GM12878 (cell line): ENCODE measurements around the gene RMND5A. TPM values are rescaled to one million over a fixed set of nuclear protein-coding genes. Genes with fewer than 3 reads are reported as not detected.

Source experiments
- ATAC-seq: fragments of 200-7000 bp; cut with Tn5 transposase; 3 replicates; pipeline ENCODE4 v1.9.1; 2020; ENCODE audit warnings: mild to moderate bottlenecking, moderate library complexity
- BruUV-seq: library from RNA; stranded (reverse); fragments of 400-500 nt; replicated peaks from 2 replicates; lab custom pipeline; 2021; lab: Mats Ljungman, UMichigan
- CTCF ChIA-PET: fragments of 300-600 bp; sonication (Branson Sonifier 250); formaldehyde crosslinking; extraction: SDS; loops from one replicate; lab custom pipeline; 2021; ENCODE audit warnings: inconsistent platforms; lab: Yijun Ruan, JAX
- POLR2A ChIA-PET: fragments of 350-600 bp; formaldehyde crosslinking; extraction: SDS; loops from one replicate; lab custom pipeline; 2021; ENCODE audit warnings: inconsistent platforms; lab: Charles Lee
- RAD21 ChIA-PET: fragments of 300-600 bp; sonication (Branson Sonifier 250); formaldehyde crosslinking; loops from one replicate; lab custom pipeline; 2023; ENCODE audit warnings: antibody characterized with exemption; ENCODE audit not compliant: unreplicated experiment; lab: Charles Lee
- SMC1A ChIA-PET: fragments of 300-600 bp; sonication (Branson Sonifier 250); formaldehyde crosslinking; loops from one replicate; lab custom pipeline; 2023; ENCODE audit not compliant: unreplicated experiment, uncharacterized antibody; lab: Charles Lee
- DNase-seq: peaks from one replicate; pipeline ENCODE4 v3.0.0-alpha.2; 2011; ENCODE audit warnings: low read depth, low spot score
- FAIRE-seq: peaks from 3 replicates; lab custom pipeline; 2011; peaks lifted over from hg19 to GRCh38; lab: Jason Lieb, UNC
- H2AFZ ChIP-seq: 2 replicates; pipeline ENCODE4 v1.6.0; 2011; ENCODE audit warnings: low read depth, low read length, control low read depth; ENCODE audit not compliant: control insufficient read depth
- H3K27ac ChIP-seq: 2 replicates; pipeline ENCODE4 v1.5.1; 2011; ENCODE audit warnings: control low read depth; ENCODE audit not compliant: control insufficient read depth, insufficient read depth
- H3K27me3 ChIP-seq, 2 experiments: replicated peaks in 1 of 2; 2 replicates each; pipeline versions ENCODE4 v1.6.0 to v1.6.1; 2011; ENCODE audit warnings: low read length in 1 of 2; ENCODE audit not compliant: control insufficient read depth in 2 of 2, insufficient read depth in 2 of 2
- H3K36me3 ChIP-seq, 2 experiments: 2 replicates each; pipeline ENCODE4 v1.5.1; 2011; ENCODE audit warnings: low read length in 1 of 2; ENCODE audit not compliant: control insufficient read depth in 2 of 2, insufficient read depth in 2 of 2
- H3K4me1 ChIP-seq: 2 replicates; pipeline ENCODE4 v1.6.1; 2011; ENCODE audit warnings: mild to moderate bottlenecking, low read length, moderate library complexity, mixed read lengths; ENCODE audit not compliant: control insufficient read depth, insufficient read depth
- H3K4me2 ChIP-seq: 2 replicates; pipeline ENCODE4 v1.6.0; 2011; ENCODE audit warnings: control low read depth; ENCODE audit not compliant: control insufficient read depth, insufficient read depth
- H3K4me3 ChIP-seq: fragments of 200-600 bp; sonication (generic); 2 replicates; pipeline ENCODE4 v1.5.1; 2016
- H3K79me2 ChIP-seq: 2 replicates; pipeline ENCODE4 v1.6.0; 2011; ENCODE audit warnings: low read length; ENCODE audit not compliant: control insufficient read depth, insufficient read depth
- H3K9ac ChIP-seq: 2 replicates; pipeline ENCODE4 v1.8.0; 2011; ENCODE audit warnings: low read length, control low read depth, mixed read lengths; ENCODE audit not compliant: control insufficient read depth, insufficient read depth
- H3K9me3 ChIP-seq: replicated peaks from 3 replicates; pipeline ENCODE4 v1.5.1; 2011; ENCODE audit warnings: mild to moderate bottlenecking, low read length; ENCODE audit not compliant: control insufficient read depth, insufficient read depth
- H4K20me1 ChIP-seq: 2 replicates; pipeline ENCODE4 v1.6.0; 2011; ENCODE audit not compliant: control insufficient read depth, insufficient read depth
- BCL11A ChIP-seq: IDR thresholded peaks from 2 replicates; pipeline ENCODE4 v1.6.1; 2011; ENCODE audit warnings: low read depth, low read length
- CBFB ChIP-seq: IDR thresholded peaks from 2 replicates; pipeline ENCODE4 v1.6.1; 2016; ENCODE audit warnings: antibody characterized with exemption, low read depth
- E2F4 ChIP-seq: IDR thresholded peaks from 2 replicates; pipeline ENCODE4 v1.6.1; 2012; ENCODE audit warnings: low read depth, low read length, improper control_type of control experiment
- HDAC2 ChIP-seq: fragments of 200-600 bp; sonication (generic); IDR thresholded peaks from 2 replicates; pipeline ENCODE4 v1.6.1; 2017
- MLLT1 ChIP-seq: fragments of 450-650 bp; IDR thresholded peaks from 2 replicates; pipeline ENCODE4 v1.6.1; 2016; ENCODE audit warnings: mild to moderate bottlenecking
- MYC ChIP-seq: IDR thresholded peaks from 2 replicates; pipeline ENCODE4 v1.6.1; 2011; ENCODE audit warnings: mild to moderate bottlenecking, low read length, moderate library complexity, inconsistent platforms; ENCODE audit not compliant: insufficient read depth, insufficient replicate concordance, insufficient read length, severe bottlenecking
- NFIC ChIP-seq: IDR thresholded peaks from 2 replicates; pipeline ENCODE4 v1.6.1; 2012; ENCODE audit warnings: low read depth, mild to moderate bottlenecking, inconsistent platforms, low read length, moderate library complexity
- NFYA ChIP-seq: IDR thresholded peaks from 2 replicates; pipeline ENCODE4 v1.6.1; 2011; ENCODE audit warnings: low read depth, mild to moderate bottlenecking, low read length, improper control_type of control experiment, borderline replicate concordance
- NFYB ChIP-seq: IDR thresholded peaks from 2 replicates; pipeline ENCODE4 v1.6.1; 2011; ENCODE audit warnings: low read depth, mild to moderate bottlenecking, low read length, improper control_type of control experiment, moderate library complexity; ENCODE audit not compliant: insufficient read depth
- POLR2AphosphoS2 ChIP-seq: IDR thresholded peaks from 2 replicates; pipeline ENCODE4 v1.6.1; 2011; ENCODE audit warnings: low read depth, mild to moderate bottlenecking, low read length, improper control_type of control experiment, moderate library complexity
- RAD21 ChIP-seq: IDR thresholded peaks from 2 replicates; pipeline ENCODE4 v1.6.1; 2011; ENCODE audit warnings: mild to moderate bottlenecking, low read depth, low read length, moderate library complexity; ENCODE audit not compliant: insufficient read depth
- TCF3 ChIP-seq: IDR thresholded peaks from 2 replicates; pipeline ENCODE4 v1.6.1; 2012; ENCODE audit warnings: low read depth, mild to moderate bottlenecking, low read length, borderline replicate concordance; ENCODE audit not compliant: insufficient read depth
- ZNF24 ChIP-seq: fragments of 450-650 bp; IDR thresholded peaks from 2 replicates; pipeline ENCODE4 v1.6.1; 2017; ENCODE audit warnings: antibody characterized with exemption, mild to moderate bottlenecking
- ZNF687 ChIP-seq: fragments of 450-650 bp; IDR thresholded peaks from 2 replicates; pipeline ENCODE4 v1.6.1; 2017; ENCODE audit warnings: mild to moderate bottlenecking, moderate library complexity
- WGBS: methylation state at CpG from one replicate; pipeline ENCODE4 v1.1.6; 2016; ENCODE audit warnings: low lambda C conversion rate; ENCODE audit not compliant: insufficient replicate concordance, insufficient coverage; ENCODE audit errors: missing lambda C conversion rate; 5-methylcytosine and 5-hydroxymethylcytosine counted together
- in situ Hi-C: fragments of 300-500 bp; cut with MboI; formaldehyde crosslinking; loops from 9 replicates; pipeline ENCODE4 v1.14.3; 2018; ENCODE audit warnings: mixed read lengths
- intact Hi-C: fragments of 100-400 bp; cut with micrococcal nuclease; formaldehyde crosslinking; loops from one replicate; pipeline ENCODE4 v1.14.2; 2022; ENCODE audit not compliant: unreplicated experiment
- polyA plus RNA-seq, 11 experiments: library from polyadenylated mRNA; depleted of rRNA in 4 of 11; unstranded in 6 of 11; stranded (reverse) in 5 of 11; fragments of >200 nt; fragmentation: Nextera tagmentation in 4 of 11; fragmentation: Illumina TruSeq in 1 of 11; extraction: Ambion mirVana in 4 of 11; extraction: Trizol in 1 of 11; gene quantifications; 1 replicate in 1 of 11; 2 replicates in 10 of 11; pipeline versions ENCODE4 v1.2.1 to v1.2.3, GENCODE V29; 2011 to 2016; ENCODE audit warnings: inconsistent platforms in 2 of 11, missing spikeins in 2 of 11, low read depth in 1 of 11
- total RNA-seq, 4 experiments: library from RNA; depleted of rRNA in 3 of 4; stranded (reverse); fragments of >200 nt in 3 of 4; fragmentation: Illumina TruSeq in 1 of 4; extraction: Trizol in 1 of 4; gene quantifications; 2 replicates each; pipeline versions ENCODE4 v1.2.1 to v1.2.3, GENCODE V29; 2013 to 2021

Gene RMND5A
- total and polyA plus RNA-seq, 10 of the 15 experiments (the other 5 are each of a cell fraction or from before 2014, with no cell fraction given) = 8.3 to 33.6 (median 23.2) TPM

GRCh38 chr2:86825036-86825692 is 105.1 kb downstream of the RMND5A start (continued):
- TF ChIP-seq TCF3 = no peak
- no peak for TF ChIP-seq E2F4
- no peak for TF ChIP-seq NFIC
- TF ChIP-seq CBFB = no peak

- intact Hi-C loops (no loop called here), in situ Hi-C loops (no loop called here)
- no peak overlapping the region for H3K4me2 ChIP-seq
- 37% methylated on average over 16 of the region's 16 CpGs for WGBS
- peaks cover 0 to 3% of the 10 kb centered on the region in 2 experiments; a peak in 3 of 4 replicates for H3K27me3 ChIP-seq
- H3K9me3 ChIP-seq = no peaks in the 10 kb centered on the region; the same call in 2 of the 3 replicates
- H2AFZ ChIP-seq = no peak overlapping the region
- POLR2A ChIA-PET = no interaction called here
- RAD21 ChIA-PET = no interaction called here
- no peak for DNase-seq
- no peaks in the 10 kb centered on the region for H3K4me1 ChIP-seq
- no peak overlapping the region for H3K4me3 ChIP-seq
- SMC1A ChIA-PET = interaction anchor here (0.7 kb wide), 1 partner anchor 234 kb away, joined by 3 read pairs; no protein-coding TSS in a partner anchor
- no peaks in the 10 kb centered on the region for H4K20me1 ChIP-seq
- no peak for FAIRE-seq
- no peaks in the 10 kb centered on the region for H3K79me2 ChIP-seq
- BruUV-seq = no TSS peak
- no peak for ATAC-seq
- CTCF ChIA-PET = no interaction called here
- no peaks in the 10 kb centered on the region for H3K36me3 ChIP-seq
- no peak overlapping the region for H3K27ac ChIP-seq
- no peak overlapping the region for H3K9ac ChIP-seq
- TF ChIP-seq POLR2AphosphoS2 (no peak), ZNF687 (no peak), MYC (no peak), HDAC2 (no peak), NFYA (no peak), ZNF24 (no peak), BCL11A (no peak), RAD21 (no peak), NFYB (no peak), MLLT1 (no peak)
These were observed 105.7 kb downstream of the RMND5A start for GRCh38 chr2:86825693-86826381.
